ENCODE data around the gene ANXA6. TPM values are rescaled to one million over a fixed set of nuclear protein-coding genes. Genes with fewer than 3 reads are reported as not detected.

Gene ANXA6
- total RNA-seq, 1 donor from 2014 or later: 320 TPM

- DNase-seq (ENCODE audit: low read depth) (no peak), FAIRE-seq (no peak)
- H3K9ac ChIP-seq (ENCODE audit: low read length): no peak overlapping the region
- H3K27ac ChIP-seq (ENCODE audit: low read depth, low read length): no peak overlapping the region
- TF ChIP-seq, protein P1, sequence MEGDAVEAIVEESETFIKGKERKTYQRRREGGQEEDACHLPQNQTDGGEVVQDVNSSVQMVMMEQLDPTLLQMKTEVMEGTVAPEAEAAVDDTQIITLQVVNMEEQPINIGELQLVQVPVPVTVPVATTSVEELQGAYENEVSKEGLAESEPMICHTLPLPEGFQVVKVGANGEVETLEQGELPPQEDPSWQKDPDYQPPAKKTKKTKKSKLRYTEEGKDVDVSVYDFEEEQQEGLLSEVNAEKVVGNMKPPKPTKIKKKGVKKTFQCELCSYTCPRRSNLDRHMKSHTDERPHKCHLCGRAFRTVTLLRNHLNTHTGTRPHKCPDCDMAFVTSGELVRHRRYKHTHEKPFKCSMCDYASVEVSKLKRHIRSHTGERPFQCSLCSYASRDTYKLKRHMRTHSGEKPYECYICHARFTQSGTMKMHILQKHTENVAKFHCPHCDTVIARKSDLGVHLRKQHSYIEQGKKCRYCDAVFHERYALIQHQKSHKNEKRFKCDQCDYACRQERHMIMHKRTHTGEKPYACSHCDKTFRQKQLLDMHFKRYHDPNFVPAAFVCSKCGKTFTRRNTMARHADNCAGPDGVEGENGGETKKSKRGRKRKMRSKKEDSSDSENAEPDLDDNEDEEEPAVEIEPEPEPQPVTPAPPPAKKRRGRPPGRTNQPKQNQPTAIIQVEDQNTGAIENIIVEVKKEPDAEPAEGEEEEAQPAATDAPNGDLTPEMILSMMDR (IDR thresholded peaks at IDR 0.05; ENCODE audit: insufficient read depth, low read depth, low read length): no peak
- TF ChIP-seq EZH2 (IDR thresholded peaks at IDR 0.05; ENCODE audit: insufficient read depth, low read length): no peak
- no peak overlapping the region for H3K4me2 ChIP-seq (ENCODE audit: low read length)
- no peaks in the 10 kb centered on the region for H3K79me2 ChIP-seq (ENCODE audit: insufficient read depth, low read length)
- H3K4me1 ChIP-seq (ENCODE audit: insufficient read depth, low read length): peaks cover 35% of the 10 kb centered on the region
- Mint-ChIP-seq H3K4me1 (ENCODE audit: low read depth, unreplicated experiment) (peaks cover 44% of the 10 kb centered on the region), H3K36me3 (ENCODE audit: low read depth, unreplicated experiment) (peaks cover 21% of the 10 kb centered on the region), H3K9me3 (ENCODE audit: unreplicated experiment) (no peaks in the 10 kb centered on the region), H3K4me3 (ENCODE audit: unreplicated experiment) (no peak overlapping the region), H3K27me3 (ENCODE audit: low read depth, unreplicated experiment) (no peaks in the 10 kb centered on the region), H3K27ac (ENCODE audit: unreplicated experiment) (no peak overlapping the region)
- no peaks in the 10 kb centered on the region for H3K27me3 ChIP-seq (ENCODE audit: insufficient read depth, low read length)
- H3K9me3 ChIP-seq (ENCODE audit: insufficient read depth, low read depth, low read length): no peaks in the 10 kb centered on the region
- H3K4me3 ChIP-seq (ENCODE audit: insufficient read depth, low read depth, low read length): no peak overlapping the region
- H2AFZ ChIP-seq (ENCODE audit: low read depth, low read length): no peak overlapping the region
- peaks cover 5% of the 10 kb centered on the region for H4K20me1 ChIP-seq (ENCODE audit: insufficient read depth, low read length)
- peaks cover 8% of the 10 kb centered on the region for H3K36me3 ChIP-seq (ENCODE audit: insufficient read depth, low read length)
Observed at GRCh38 chr5:151097061-151097460, 60.5 kb downstream of the ANXA6 start.

DNA sequence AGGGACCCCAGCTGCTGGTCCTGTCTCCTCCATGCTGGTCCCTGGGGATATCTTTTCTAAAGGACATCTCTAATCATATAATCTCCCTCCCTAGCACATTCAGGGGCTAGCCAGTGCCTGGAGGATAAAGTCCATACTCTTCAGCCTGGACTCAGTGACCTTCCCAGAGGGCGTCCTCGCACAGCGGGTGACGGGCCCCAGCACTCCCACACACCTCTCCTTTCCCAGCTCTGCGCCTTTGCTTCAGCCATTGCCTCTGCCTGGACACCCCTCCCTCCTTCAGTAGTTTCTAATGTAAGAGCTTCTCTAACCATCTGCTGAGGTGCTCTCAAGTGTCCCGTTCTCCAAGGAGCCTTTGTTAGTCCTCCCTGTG is 61.6 kb downstream of the ANXA6 start:
- Histone ChIP-seq H3K4me2 (ENCODE audit: low read length) (no peak overlapping the region), H3K27ac (ENCODE audit: low read depth, low read length) (no peak overlapping the region)

More for the DNA sequence above, 61.6 kb downstream of the ANXA6 start:
- H4K20me1 ChIP-seq (ENCODE audit: insufficient read depth, low read length): no peaks in the 10 kb centered on the region
- Mint-ChIP-seq H3K27me3 (ENCODE audit: low read depth, unreplicated experiment) (no peaks in the 10 kb centered on the region), H3K36me3 (ENCODE audit: low read depth, unreplicated experiment) (peaks cover 16% of the 10 kb centered on the region), H3K27ac (ENCODE audit: unreplicated experiment) (peak overlapping the region; percentile 72), H3K4me3 (ENCODE audit: unreplicated experiment) (no peak overlapping the region), H3K9me3 (ENCODE audit: unreplicated experiment) (no peaks in the 10 kb centered on the region), H3K4me1 (ENCODE audit: low read depth, unreplicated experiment) (peaks cover 44% of the 10 kb centered on the region)
- no peak overlapping the region for H3K4me3 ChIP-seq (ENCODE audit: insufficient read depth, low read depth, low read length)
- DNase-seq (ENCODE audit: low read depth): no peak
- H3K9ac ChIP-seq (ENCODE audit: low read length): no peak overlapping the region
- H2AFZ ChIP-seq (ENCODE audit: low read depth, low read length): no peak overlapping the region
- no peaks in the 10 kb centered on the region for H3K27me3 ChIP-seq (ENCODE audit: insufficient read depth, low read length)
- FAIRE-seq: no peak
- H3K4me1 ChIP-seq (ENCODE audit: insufficient read depth, low read length): peaks cover 35% of the 10 kb centered on the region
- no peaks in the 10 kb centered on the region for H3K9me3 ChIP-seq (ENCODE audit: insufficient read depth, low read depth, low read length)
- TF ChIP-seq, protein P1 (IDR thresholded peaks at IDR 0.05; ENCODE audit: insufficient read depth, low read depth, low read length): no peak
- no peak for TF ChIP-seq EZH2 (IDR thresholded peaks at IDR 0.05; ENCODE audit: insufficient read depth, low read length)
- H3K79me2 ChIP-seq (ENCODE audit: insufficient read depth, low read length): no peaks in the 10 kb centered on the region
- no peaks in the 10 kb centered on the region for H3K36me3 ChIP-seq (ENCODE audit: insufficient read depth, low read length)
